ENCODE measurements around the gene ADAMTS4. TPM values are rescaled to one million over a fixed set of nuclear protein-coding genes. Genes with fewer than 3 reads are reported as not detected.

Gene ADAMTS4
- total RNA-seq, 1 donor from 2014 or later, result 2.7 TPM

GRCh38 chr1:161187311-161187710, 11.5 kb downstream of the ADAMTS4 start:
- H3K4me1 Mint-ChIP-seq (ENCODE audit: low read depth, unreplicated experiment), result peaks cover 10% of the 10 kb centered on the region
- H3K27me3 Mint-ChIP-seq (ENCODE audit: low read depth, unreplicated experiment), result peaks cover 6% of the 10 kb centered on the region
- Histone ChIP-seq H3K36me3 (ENCODE audit: insufficient read depth, low read length) (no peaks in the 10 kb centered on the region), H2AFZ (ENCODE audit: low read depth, low read length) (no peak overlapping the region), H3K4me3 (ENCODE audit: insufficient read depth, low read depth, low read length) (no peak overlapping the region), H3K27ac (ENCODE audit: low read depth, low read length) (no peak overlapping the region), H3K4me1 (ENCODE audit: insufficient read depth, low read length) (peaks cover 2% of the 10 kb centered on the region), H3K79me2 (ENCODE audit: insufficient read depth, low read length) (no peaks in the 10 kb centered on the region), H3K27me3 (ENCODE audit: insufficient read depth, low read length) (no peaks in the 10 kb centered on the region), H3K9me3 (ENCODE audit: insufficient read depth, low read depth, low read length) (no peaks in the 10 kb centered on the region), H3K9ac (ENCODE audit: low read length) (no peak overlapping the region), H3K4me2 (ENCODE audit: low read length) (no peak overlapping the region), H4K20me1 (ENCODE audit: insufficient read depth, low read length) (no peaks in the 10 kb centered on the region)
- no peak overlapping the region for H3K4me3 Mint-ChIP-seq (ENCODE audit: unreplicated experiment)
- no peak for TF ChIP-seq EZH2 (IDR thresholded peaks at IDR 0.05; ENCODE audit: insufficient read depth, low read length)
- no peak for TF ChIP-seq CTCF (IDR thresholded peaks at IDR 0.05; ENCODE audit: insufficient read depth, low read depth, low read length)
- peaks cover 2% of the 10 kb centered on the region for H3K9me3 Mint-ChIP-seq (ENCODE audit: unreplicated experiment)
- DNase-seq (ENCODE audit: low read depth) (no peak), FAIRE-seq (no peak)
- no peak overlapping the region for H3K27ac Mint-ChIP-seq (ENCODE audit: unreplicated experiment)
- H3K36me3 Mint-ChIP-seq (ENCODE audit: low read depth, unreplicated experiment), result peaks cover 2% of the 10 kb centered on the region

DNA sequence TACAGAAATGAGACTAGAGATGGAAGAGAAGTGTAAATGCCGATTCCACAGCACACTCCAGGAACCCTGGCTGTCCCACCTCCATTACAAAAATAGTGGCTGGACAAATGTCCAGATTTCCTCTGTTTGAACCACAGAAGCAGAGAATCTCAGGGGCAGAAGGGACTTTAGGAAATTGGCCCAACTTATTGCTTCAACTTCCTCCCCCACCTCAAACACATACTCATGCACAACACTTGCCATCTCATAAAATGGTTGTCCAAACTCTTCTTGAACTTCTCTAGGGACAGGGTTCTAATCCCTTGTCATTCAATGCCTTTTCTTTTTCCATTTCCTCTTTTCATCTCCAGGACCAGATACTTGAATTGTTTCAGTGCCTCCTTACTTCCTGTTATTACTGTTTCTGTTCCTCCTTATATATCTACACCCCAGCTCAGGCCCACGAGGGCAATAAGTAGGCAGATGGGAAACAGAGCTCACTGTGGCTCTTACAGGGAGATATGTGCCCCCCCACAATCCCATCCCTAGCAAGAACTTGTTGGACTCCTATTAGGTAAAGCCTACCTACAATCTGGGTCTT, 13.0 kb downstream of the ADAMTS4 start:
- H3K27ac ChIP-seq (ENCODE audit: low read depth, low read length), result no peak overlapping the region
- no peak overlapping the region for H3K4me3 ChIP-seq (ENCODE audit: insufficient read depth, low read depth, low read length)
- H3K9me3 ChIP-seq (ENCODE audit: insufficient read depth, low read depth, low read length), result no peaks in the 10 kb centered on the region
- no peaks in the 10 kb centered on the region for H3K79me2 ChIP-seq (ENCODE audit: insufficient read depth, low read length)
- no peaks in the 10 kb centered on the region for H3K27me3 ChIP-seq (ENCODE audit: insufficient read depth, low read length)
- no peak overlapping the region for H3K9ac ChIP-seq (ENCODE audit: low read length)
- peak overlapping the region; percentile 29 for H3K27ac Mint-ChIP-seq (ENCODE audit: unreplicated experiment)
- H3K36me3 ChIP-seq (ENCODE audit: insufficient read depth, low read length), result no peaks in the 10 kb centered on the region
- no peaks in the 10 kb centered on the region for H4K20me1 ChIP-seq (ENCODE audit: insufficient read depth, low read length)
- no peak for DNase-seq (ENCODE audit: low read depth)
- peaks cover 4% of the 10 kb centered on the region for H3K27me3 Mint-ChIP-seq (ENCODE audit: low read depth, unreplicated experiment)
- H3K4me3 Mint-ChIP-seq (ENCODE audit: unreplicated experiment), result no peak overlapping the region
- peaks cover 2% of the 10 kb centered on the region for H3K36me3 Mint-ChIP-seq (ENCODE audit: low read depth, unreplicated experiment)
- no peak overlapping the region for H3K4me2 ChIP-seq (ENCODE audit: low read length)
- H3K4me1 Mint-ChIP-seq (ENCODE audit: low read depth, unreplicated experiment), result peaks cover 14% of the 10 kb centered on the region
- peak overlapping the region; percentile 43 for H2AFZ ChIP-seq (ENCODE audit: low read depth, low read length)
- peaks cover 2% of the 10 kb centered on the region for H3K9me3 Mint-ChIP-seq (ENCODE audit: unreplicated experiment)
- H3K4me1 ChIP-seq (ENCODE audit: insufficient read depth, low read length), result peaks cover 5% of the 10 kb centered on the region
- no peak for FAIRE-seq
- TF ChIP-seq EZH2 (IDR thresholded peaks at IDR 0.05; ENCODE audit: insufficient read depth, low read length) (no peak), CTCF (IDR thresholded peaks at IDR 0.05; ENCODE audit: insufficient read depth, low read depth, low read length) (no peak)

- H3K9me3 Mint-ChIP-seq (ENCODE audit: unreplicated experiment), result peaks cover 2% of the 10 kb centered on the region
- Histone ChIP-seq H3K4me1 (ENCODE audit: insufficient read depth, low read length) (peaks cover 5% of the 10 kb centered on the region), H4K20me1 (ENCODE audit: insufficient read depth, low read length) (no peaks in the 10 kb centered on the region), H3K9ac (ENCODE audit: low read length) (no peak overlapping the region), H3K4me2 (ENCODE audit: low read length) (no peak overlapping the region), H3K9me3 (ENCODE audit: insufficient read depth, low read depth, low read length) (no peaks in the 10 kb centered on the region), H3K27ac (ENCODE audit: low read depth, low read length) (no peak overlapping the region), H3K36me3 (ENCODE audit: insufficient read depth, low read length) (no peaks in the 10 kb centered on the region), H3K79me2 (ENCODE audit: insufficient read depth, low read length) (no peaks in the 10 kb centered on the region), H2AFZ (ENCODE audit: low read depth, low read length) (no peak overlapping the region), H3K4me3 (ENCODE audit: insufficient read depth, low read depth, low read length) (no peak overlapping the region), H3K27me3 (ENCODE audit: insufficient read depth, low read length) (no peaks in the 10 kb centered on the region)
- peak; percentile 57 for DNase-seq (ENCODE audit: low read depth)
- peaks cover 14% of the 10 kb centered on the region for H3K4me1 Mint-ChIP-seq (ENCODE audit: low read depth, unreplicated experiment)
- peaks cover 4% of the 10 kb centered on the region for H3K27me3 Mint-ChIP-seq (ENCODE audit: low read depth, unreplicated experiment)
- TF ChIP-seq CTCF (IDR thresholded peaks at IDR 0.05; ENCODE audit: insufficient read depth, low read depth, low read length), result no peak
- peak overlapping the region; percentile 29 for H3K27ac Mint-ChIP-seq (ENCODE audit: unreplicated experiment)
- no peak for FAIRE-seq
- H3K4me3 Mint-ChIP-seq (ENCODE audit: unreplicated experiment), result no peak overlapping the region
- peaks cover 2% of the 10 kb centered on the region for H3K36me3 Mint-ChIP-seq (ENCODE audit: low read depth, unreplicated experiment)
These were observed 13.6 kb downstream of the ADAMTS4 start for GRCh38 chr1:161185282-161185682.
